ENCODE results near the gene IBSP.

- TF ChIP-seq CTCF (IDR thresholded peaks at IDR 0.05) (peak in 1 of 12 donors; percentile 6), POLR2A (IDR thresholded peaks at IDR 0.05) (no peak)
Observed at GRCh38 chr4:87839592-87839946, 40.2 kb downstream of the IBSP start.

Measured in heart left ventricle (tissue), 13 donors.